ENCODE results near the gene CIT.
"Not testable (repeated sequence)": the region's sequence is repeated elsewhere in the genome, so short reads cannot be mapped to it uniquely, and the experiment has no call there.

The CIT gene

GRCh38 chr12:119659289-119659897 is 217.7 kb downstream of the CIT start:
- peak in 4 of 58 donors; percentile 6 to 28 (median 14) for DNase-seq

- DNase-seq: not testable (repeated sequence)
Measured at GRCh38 chr12:119658166-119658565, 219.0 kb downstream of the CIT start.

GRCh38 chr12:119657001-119657400 is 220.1 kb downstream of the CIT start:
- not testable (repeated sequence) for DNase-seq

GRCh38 chr12:119652665-119653064 is 224.5 kb downstream of the CIT start:
- no peak for DNase-seq

- DNase-seq: no peak
Measured at GRCh38 chr12:119649202-119649808, 227.8 kb downstream of the CIT start.

- no peak for DNase-seq
Measured at GRCh38 chr12:119645535-119646059, 231.5 kb downstream of the CIT start.

GRCh38 chr12:119644930-119645329 is 232.2 kb downstream of the CIT start:
- no peak for DNase-seq

- DNase-seq: no peak
Measured at GRCh38 chr12:119642986-119643385, 234.1 kb downstream of the CIT start.
